Myocyte (in vitro differentiated cells): ENCODE results near the gene GFRA1. TPM values are rescaled to one million over a fixed set of nuclear protein-coding genes. Genes with fewer than 3 reads are reported as not detected.
"Not testable (repeated sequence)": the region's sequence is repeated elsewhere in the genome, so short reads cannot be mapped to it uniquely, and the experiment has no call there.

Experiments
- DNase-seq: peaks from one replicate; pipeline ENCODE4 v3.0.0-alpha.2; 2012; ENCODE audit warnings: low read depth
- total RNA-seq: library from RNA; depleted of rRNA; stranded (reverse); fragments of >200 nt; gene quantifications from 2 replicates; pipeline ENCODE4 v1.2.3, GENCODE V29; 2014

The GFRA1 gene
- total RNA-seq, 1 donor from 2014 or later = 12.9 TPM

GRCh38 chr10:116043861-116044260 is 229.1 kb downstream of the GFRA1 start:
- DNase-seq = no peak

- no peak for DNase-seq
These were observed 229.7 kb downstream of the GFRA1 start for GRCh38 chr10:116043304-116043703.

GRCh38 chr10:116041948-116042347 is 231.1 kb downstream of the GFRA1 start:
- DNase-seq = no peak

- DNase-seq = no peak
These were observed 233.4 kb downstream of the GFRA1 start for GRCh38 chr10:116039612-116040011.

- peak; percentile 33 for DNase-seq
These were observed 234.7 kb downstream of the GFRA1 start for GRCh38 chr10:116038259-116038658.

GRCh38 chr10:116035406-116035805 is 237.6 kb downstream of the GFRA1 start:
- not testable (repeated sequence) for DNase-seq

- DNase-seq = peak; percentile 70
These were observed 242.4 kb downstream of the GFRA1 start for GRCh38 chr10:116030576-116030975.

GRCh38 chr10:116029826-116030225 is 243.2 kb downstream of the GFRA1 start:
- DNase-seq = no peak

GRCh38 chr10:116027355-116027754 is 245.7 kb downstream of the GFRA1 start:
- DNase-seq = no peak

GRCh38 chr10:116026725-116027124 is 246.3 kb downstream of the GFRA1 start:
- DNase-seq = no peak

- DNase-seq = no peak
These were observed 246.7 kb downstream of the GFRA1 start for GRCh38 chr10:116026315-116026714.

- no peak for DNase-seq
These were observed 248.6 kb downstream of the GFRA1 start for GRCh38 chr10:116024271-116024878.

- no peak for DNase-seq
These were observed 255.6 kb downstream of the GFRA1 start for GRCh38 chr10:116017405-116017804.

- DNase-seq = no peak
These were observed 257.2 kb downstream of the GFRA1 start for GRCh38 chr10:116015583-116016333.

- peak; percentile 14 for DNase-seq
These were observed 258.0 kb downstream of the GFRA1 start for GRCh38 chr10:116014871-116015582.

- no peak for DNase-seq
These were observed 258.7 kb downstream of the GFRA1 start for GRCh38 chr10:116014326-116014725.

- no peak for DNase-seq
These were observed 261.1 kb downstream of the GFRA1 start for GRCh38 chr10:116011929-116012328.

- DNase-seq = no peak
These were observed 265.6 kb downstream of the GFRA1 start for GRCh38 chr10:116007256-116007891.
